ACC112 (cell line): ENCODE data around the gene ABCA4.

Source experiments
- H2AFZ ChIP-seq: fragments of 200-600 bp; sonication (generic); one replicate; pipeline ENCODE4 v1.6.0; 2017; ENCODE audit warnings: antibody characterized with exemption, low read length; ENCODE audit not compliant: unreplicated experiment
- H3K27ac ChIP-seq: fragments of 200-600 bp; sonication (generic); 2 replicates; pipeline ENCODE4 v1.5.1; 2014; ENCODE audit warnings: low read depth, mild to moderate bottlenecking, antibody characterized with exemption, low read length, moderate library complexity
- H3K27me3 ChIP-seq: fragments of 200-600 bp; sonication (generic); 2 replicates; pipeline ENCODE4 v1.6.1; 2014; ENCODE audit warnings: mild to moderate bottlenecking, antibody characterized with exemption, low read length, moderate library complexity, mixed read lengths; ENCODE audit not compliant: insufficient read depth
- H3K36me3 ChIP-seq: fragments of 200-600 bp; sonication (generic); 2 replicates; pipeline ENCODE4 v1.6.1; 2016; ENCODE audit warnings: mild to moderate bottlenecking, antibody characterized with exemption, low read length, moderate library complexity, mixed read lengths; ENCODE audit not compliant: insufficient read depth
- H3K4me1 ChIP-seq: fragments of 200-600 bp; sonication (generic); one replicate; pipeline ENCODE4 v1.6.1; 2016; ENCODE audit warnings: low read length, mixed read lengths; ENCODE audit not compliant: insufficient read depth, unreplicated experiment, control insufficient read depth
- H3K4me3 ChIP-seq: fragments of 200-600 bp; sonication (generic); 2 replicates; pipeline ENCODE4 v1.5.1; 2014; ENCODE audit warnings: mild to moderate bottlenecking, low read depth, low read length
- H3K79me2 ChIP-seq: fragments of 200-600 bp; sonication (generic); one replicate; pipeline ENCODE4 v1.6.0; 2016; ENCODE audit warnings: low read length; ENCODE audit not compliant: control insufficient read depth, unreplicated experiment, insufficient read depth

The ABCA4 gene

GRCh38 chr1:93977598-93977945 lies 143.4 kb downstream of the ABCA4 start:
- no peaks in the 10 kb centered on the region for H3K79me2 ChIP-seq
- no peaks in the 10 kb centered on the region for H3K27me3 ChIP-seq
- no peak overlapping the region for H2AFZ ChIP-seq
- no peak overlapping the region for H3K27ac ChIP-seq
- no peaks in the 10 kb centered on the region for H3K36me3 ChIP-seq
- H3K4me3 ChIP-seq, result no peak overlapping the region
- peaks cover 27% of the 10 kb centered on the region for H3K4me1 ChIP-seq

- Histone ChIP-seq H2AFZ (no peak overlapping the region), H3K4me3 (no peak overlapping the region), H3K36me3 (no peaks in the 10 kb centered on the region), H3K79me2 (no peaks in the 10 kb centered on the region), H3K27me3 (no peaks in the 10 kb centered on the region), H3K4me1 (peaks cover 27% of the 10 kb centered on the region), H3K27ac (no peak overlapping the region)
Measured at GRCh38 chr1:93976711-93977597, 144.0 kb downstream of the ABCA4 start.

GRCh38 chr1:93976291-93976690 lies 144.7 kb downstream of the ABCA4 start:
- no peaks in the 10 kb centered on the region for H3K36me3 ChIP-seq
- H3K4me3 ChIP-seq, result no peak overlapping the region
- peaks cover 27% of the 10 kb centered on the region for H3K4me1 ChIP-seq
- H2AFZ ChIP-seq, result no peak overlapping the region
- H3K79me2 ChIP-seq, result no peaks in the 10 kb centered on the region
- H3K27me3 ChIP-seq, result no peaks in the 10 kb centered on the region
- H3K27ac ChIP-seq, result no peak overlapping the region

DNA sequence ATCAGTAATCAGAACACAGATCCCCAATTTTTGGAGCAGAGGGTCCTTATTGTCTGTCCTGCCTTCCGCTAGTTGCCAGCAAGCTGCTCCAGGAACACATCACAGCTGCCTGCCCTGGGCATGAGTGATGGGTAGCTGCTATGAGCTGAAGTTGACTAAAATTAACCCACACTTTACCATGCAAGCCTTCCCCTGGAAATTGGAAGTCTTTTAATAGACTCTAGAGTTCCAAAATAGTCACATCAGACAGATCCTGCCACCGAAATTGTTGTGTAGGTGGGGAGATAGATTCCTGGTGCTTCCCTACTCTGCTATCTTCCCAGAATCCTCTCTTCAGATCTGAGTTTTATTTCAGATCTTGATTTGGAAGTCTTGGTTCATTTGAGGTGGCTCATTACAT lies 148.6 kb downstream of the ABCA4 start:
- H3K27me3 ChIP-seq, result no peaks in the 10 kb centered on the region
- no peaks in the 10 kb centered on the region for H3K79me2 ChIP-seq
- H3K27ac ChIP-seq, result no peak overlapping the region
- no peak overlapping the region for H2AFZ ChIP-seq
- H3K36me3 ChIP-seq, result no peaks in the 10 kb centered on the region
- H3K4me3 ChIP-seq, result no peak overlapping the region
- peaks cover 23% of the 10 kb centered on the region for H3K4me1 ChIP-seq

DNA sequence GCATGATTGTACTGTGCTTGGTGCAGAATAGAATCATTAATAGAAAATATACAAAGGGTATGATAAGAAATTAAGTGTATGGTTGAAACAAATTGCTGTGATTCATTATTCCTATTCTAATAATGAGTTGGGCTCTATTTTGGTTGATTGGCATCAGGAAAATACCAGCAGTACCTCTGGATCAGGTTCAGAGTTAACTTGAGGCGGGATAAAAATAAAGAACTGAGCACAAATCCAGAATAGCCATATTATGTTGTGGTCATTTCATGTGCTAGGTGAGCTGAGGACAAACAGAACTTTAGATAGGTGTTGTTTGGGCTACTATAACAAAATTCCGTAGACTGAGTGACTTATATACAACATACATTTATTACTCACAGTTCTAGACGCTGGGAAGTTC lies 151.1 kb downstream of the ABCA4 start:
- Histone ChIP-seq H2AFZ (no peak overlapping the region), H3K4me3 (no peak overlapping the region), H3K27ac (no peak overlapping the region), H3K4me1 (peaks cover 20% of the 10 kb centered on the region), H3K27me3 (no peaks in the 10 kb centered on the region), H3K36me3 (no peaks in the 10 kb centered on the region), H3K79me2 (no peaks in the 10 kb centered on the region)

- no peak overlapping the region for H3K27ac ChIP-seq
- no peak overlapping the region for H3K4me3 ChIP-seq
- no peaks in the 10 kb centered on the region for H3K79me2 ChIP-seq
- H2AFZ ChIP-seq, result no peak overlapping the region
- peaks cover 25% of the 10 kb centered on the region for H3K4me1 ChIP-seq
- H3K27me3 ChIP-seq, result no peaks in the 10 kb centered on the region
- H3K36me3 ChIP-seq, result no peaks in the 10 kb centered on the region
Measured at GRCh38 chr1:93969371-93969770, 151.6 kb downstream of the ABCA4 start.

- Histone ChIP-seq H2AFZ (no peak overlapping the region), H3K27ac (no peak overlapping the region), H3K27me3 (no peaks in the 10 kb centered on the region), H3K4me1 (peaks cover 31% of the 10 kb centered on the region), H3K4me3 (no peak overlapping the region), H3K79me2 (no peaks in the 10 kb centered on the region), H3K36me3 (no peaks in the 10 kb centered on the region)
Measured at GRCh38 chr1:93967306-93967705, 153.6 kb downstream of the ABCA4 start.

DNA sequence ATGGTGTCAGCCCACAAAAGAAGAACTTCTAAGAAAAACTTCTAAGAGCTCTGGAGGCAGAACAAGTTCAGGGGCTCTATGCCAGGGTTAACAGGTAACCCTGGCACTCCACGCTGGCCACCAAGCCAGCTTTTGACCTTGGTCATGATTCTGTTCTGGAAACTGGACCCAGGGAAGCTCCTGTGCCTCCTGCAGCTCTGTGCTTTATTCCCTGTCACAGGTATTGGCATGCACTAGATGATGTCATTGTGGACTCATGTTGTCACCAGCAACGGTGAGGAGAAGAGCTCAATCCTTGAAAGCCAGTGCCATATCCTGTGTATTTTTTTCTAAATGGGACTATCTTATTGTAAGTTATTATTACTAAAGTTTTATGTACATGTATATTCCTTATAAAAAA lies 155.1 kb downstream of the ABCA4 start:
- H3K4me3 ChIP-seq, result no peak overlapping the region
- H2AFZ ChIP-seq, result no peak overlapping the region
- H3K27me3 ChIP-seq, result no peaks in the 10 kb centered on the region
- no peaks in the 10 kb centered on the region for H3K36me3 ChIP-seq
- H3K27ac ChIP-seq, result no peak overlapping the region
- H3K4me1 ChIP-seq, result peaks cover 31% of the 10 kb centered on the region
- no peaks in the 10 kb centered on the region for H3K79me2 ChIP-seq

GRCh38 chr1:93965256-93965655 lies 155.7 kb downstream of the ABCA4 start:
- Histone ChIP-seq H3K4me3 (no peak overlapping the region), H2AFZ (no peak overlapping the region), H3K36me3 (no peaks in the 10 kb centered on the region), H3K27me3 (no peaks in the 10 kb centered on the region), H3K4me1 (peaks cover 31% of the 10 kb centered on the region), H3K27ac (no peak overlapping the region), H3K79me2 (no peaks in the 10 kb centered on the region)

DNA sequence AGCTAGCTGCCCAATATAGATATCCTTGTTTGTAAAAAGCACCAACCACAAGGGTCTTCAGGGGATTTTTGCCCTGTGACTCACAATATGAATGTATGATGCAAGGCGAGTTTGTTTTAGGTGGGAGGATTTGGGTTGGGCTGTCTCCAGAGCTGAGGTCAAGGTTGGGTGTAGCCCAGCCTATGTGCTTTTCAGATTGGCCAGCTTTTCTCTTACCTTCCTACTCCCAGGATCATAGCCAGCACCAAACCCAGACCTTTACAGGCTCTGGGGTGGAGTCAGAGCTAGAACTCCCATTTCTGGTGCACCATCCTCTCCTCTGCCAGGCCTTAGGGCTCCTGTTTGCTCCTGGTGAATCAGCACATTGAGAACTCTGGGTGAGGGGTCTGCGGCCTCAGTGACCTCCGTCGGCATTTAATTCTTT lies 156.2 kb downstream of the ABCA4 start:
- no peak overlapping the region for H3K4me3 ChIP-seq
- H3K4me1 ChIP-seq, result peaks cover 31% of the 10 kb centered on the region
- H3K36me3 ChIP-seq, result no peaks in the 10 kb centered on the region
- H2AFZ ChIP-seq, result no peak overlapping the region
- H3K27me3 ChIP-seq, result no peaks in the 10 kb centered on the region; the same call in 1 of the 2 replicates
- H3K79me2 ChIP-seq, result no peaks in the 10 kb centered on the region
- H3K27ac ChIP-seq, result no peak overlapping the region

DNA sequence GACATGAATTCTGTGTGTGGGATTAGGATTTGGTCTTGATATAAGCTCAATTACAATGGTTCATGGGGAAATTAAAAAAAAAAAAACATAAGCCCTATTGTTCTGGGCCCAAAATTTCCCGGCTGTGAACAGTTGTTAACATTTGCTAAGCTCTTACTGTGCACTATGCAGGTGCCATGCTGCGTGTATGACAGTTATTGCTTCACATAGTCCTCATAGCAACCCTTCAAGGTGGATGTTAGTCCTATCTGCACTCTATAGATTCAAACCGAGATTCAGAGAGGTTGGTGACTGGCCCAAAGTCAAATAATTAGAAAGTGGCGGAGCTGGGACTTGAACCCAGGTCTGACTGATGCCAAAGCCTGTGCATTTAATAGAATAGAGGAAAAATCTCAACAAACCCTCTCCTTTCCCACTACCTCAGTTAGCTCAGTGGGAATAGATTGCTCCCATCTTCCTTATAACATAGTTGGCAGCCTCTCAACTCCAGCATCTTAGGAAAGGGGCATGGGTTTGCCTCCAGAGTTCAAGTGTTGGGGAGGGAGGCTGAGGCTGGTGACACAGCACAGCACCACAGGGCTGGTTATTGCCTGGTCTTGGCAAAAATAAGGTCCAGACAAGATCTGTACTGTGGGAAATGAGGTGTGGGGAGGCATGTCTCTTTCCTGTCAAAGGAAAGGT lies 156.7 kb downstream of the ABCA4 start:
- Histone ChIP-seq H3K27me3 (peaks cover 3% of the 10 kb centered on the region; the same call in 1 of the 2 replicates), H3K4me1 (peaks cover 28% of the 10 kb centered on the region), H3K4me3 (no peak overlapping the region), H2AFZ (no peak overlapping the region), H3K79me2 (no peaks in the 10 kb centered on the region), H3K27ac (no peak overlapping the region), H3K36me3 (no peaks in the 10 kb centered on the region)
